ENCODE data around the gene TMEM125.

DNA sequence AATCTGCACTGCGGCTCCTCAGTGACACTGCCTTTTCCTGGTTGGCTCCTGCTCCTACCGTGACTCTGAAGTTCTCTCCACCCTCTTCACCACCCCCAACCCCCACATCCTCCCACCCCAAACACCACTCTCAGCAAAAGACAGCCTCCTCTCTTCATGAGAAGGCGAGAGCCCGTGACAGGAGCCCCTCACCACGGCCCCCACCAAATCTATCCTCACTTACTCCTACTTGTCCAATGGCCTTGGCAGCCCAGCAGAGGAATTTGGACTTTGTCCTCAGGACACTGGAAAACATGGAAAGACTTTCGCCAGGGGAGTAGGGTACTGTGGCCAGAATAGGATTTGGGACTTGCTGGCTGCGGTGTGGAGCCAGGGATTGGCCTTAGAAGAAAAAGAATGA, 6.9 kb downstream of the TMEM125 start:
- TF ChIP-seq, protein P1, sequence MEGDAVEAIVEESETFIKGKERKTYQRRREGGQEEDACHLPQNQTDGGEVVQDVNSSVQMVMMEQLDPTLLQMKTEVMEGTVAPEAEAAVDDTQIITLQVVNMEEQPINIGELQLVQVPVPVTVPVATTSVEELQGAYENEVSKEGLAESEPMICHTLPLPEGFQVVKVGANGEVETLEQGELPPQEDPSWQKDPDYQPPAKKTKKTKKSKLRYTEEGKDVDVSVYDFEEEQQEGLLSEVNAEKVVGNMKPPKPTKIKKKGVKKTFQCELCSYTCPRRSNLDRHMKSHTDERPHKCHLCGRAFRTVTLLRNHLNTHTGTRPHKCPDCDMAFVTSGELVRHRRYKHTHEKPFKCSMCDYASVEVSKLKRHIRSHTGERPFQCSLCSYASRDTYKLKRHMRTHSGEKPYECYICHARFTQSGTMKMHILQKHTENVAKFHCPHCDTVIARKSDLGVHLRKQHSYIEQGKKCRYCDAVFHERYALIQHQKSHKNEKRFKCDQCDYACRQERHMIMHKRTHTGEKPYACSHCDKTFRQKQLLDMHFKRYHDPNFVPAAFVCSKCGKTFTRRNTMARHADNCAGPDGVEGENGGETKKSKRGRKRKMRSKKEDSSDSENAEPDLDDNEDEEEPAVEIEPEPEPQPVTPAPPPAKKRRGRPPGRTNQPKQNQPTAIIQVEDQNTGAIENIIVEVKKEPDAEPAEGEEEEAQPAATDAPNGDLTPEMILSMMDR (IDR thresholded peaks at IDR 0.05), result no peak
- no peak for TF ChIP-seq POLR2A (IDR thresholded peaks at IDR 0.05)

Measured in testis (tissue), 2 donors.